A549 treated with GW870086 at 1 μM for 4 hours (cell line): ENCODE data around the gene NPFF. TPM values are rescaled to one million over a fixed set of nuclear protein-coding genes. Genes with fewer than 3 reads are reported as not detected.

Experiments used
- total RNA-seq: library from RNA; stranded (reverse); fragments of 200-300 nt; extraction: Qiagen RNA extraction; gene quantifications from 5 replicates; pipeline ENCODE4 v1.2.3, GENCODE V29; 2022; ENCODE audit warnings: low read depth

The NPFF gene
- 0.85 TPM in 1 of 5 replicates, not detected in the others for total RNA-seq

GRCh38 chr12:53506881-53507602 lies at the start of gene NPFF:
TSS of gene NPFF (minus strand) at chr12:53507484. CDS start at chr12:53507474, 10 bp downstream.

GRCh38 chr12:53500776-53501614 lies 6.3 kb downstream of the NPFF start, which contains the start of gene TARBP2:
TSS of gene TARBP2 (plus strand) at chr12:53501283. CDS start at chr12:53501409, 126 bp downstream.

GRCh38 chr12:53499266-53500141 lies 7.8 kb downstream of the NPFF start, which contains the start of gene MAP3K12:
TSS of gene MAP3K12 (minus strand) at chr12:53499458. CDS start at chr12:53487391, 12,067 bp downstream.

Other genes starting within 250 kb of the NPFF start
- gene ESPL1, start 239.2 kb downstream of the NPFF start, total RNA-seq, result 14.8 to 21.4 TPM (median 18.5 TPM) in 5 replicates
- gene PFDN5, start 211.9 kb downstream of the NPFF start, total RNA-seq, result 489 to 606 TPM (median 503 TPM) in 5 replicates
- gene MYG1, start 207.8 kb downstream of the NPFF start, total RNA-seq, result 73.5 to 107 TPM (median 90.2 TPM) in 5 replicates
- 74.5 to 81.6 TPM (median 77.1 TPM) in 5 replicates for gene AAAS, start 185.9 kb downstream of the NPFF start, total RNA-seq
- 0.08 to 0.10 TPM (median 0.10 TPM) in 3 of 5 replicates, not detected in the others for gene SP7, start 171.1 kb downstream of the NPFF start, total RNA-seq
- gene SP1, start 127.3 kb downstream of the NPFF start, total RNA-seq, result 17.8 to 24.0 TPM (median 21.8 TPM) in 5 replicates
- 0.75 to 1.9 TPM (median 1.1 TPM) in 5 replicates for gene AMHR2, start 83.6 kb downstream of the NPFF start, total RNA-seq
- gene PRR13, start 65.8 kb downstream of the NPFF start, total RNA-seq, result 260 to 366 TPM (median 324 TPM) in 5 replicates
- 605 to 635 TPM (median 619 TPM) in 5 replicates for gene PCBP2, start 55.4 kb downstream of the NPFF start, total RNA-seq
- gene MAP3K12, start 8.0 kb downstream of the NPFF start, total RNA-seq, result 9.5 to 15.0 TPM (median 13.3 TPM) in 5 replicates
- gene TARBP2, start 6.2 kb downstream of the NPFF start, total RNA-seq, result 43.1 to 57.7 TPM (median 51.0 TPM) in 5 replicates
- gene ATF7, start 118.9 kb upstream of the NPFF start, total RNA-seq, result 17.7 to 20.4 TPM (median 18.5 TPM) in 5 replicates
- 626 to 703 TPM (median 647 TPM) in 5 replicates for gene ATP5MC2, start 168.6 kb upstream of the NPFF start, total RNA-seq
- 15.7 to 19.7 TPM (median 18.8 TPM) in 5 replicates for gene CALCOCO1, start 220.0 kb upstream of the NPFF start, total RNA-seq
- not detected in 5 replicates for gene CISTR, start 244.5 kb upstream of the NPFF start, total RNA-seq